DOHH2 (cell line): ENCODE results near the gene PRKAG1.

ENCODE experiments used
- EZH2phosphoT487 ChIP-seq: fragments of 200-600 bp; sonication (generic); IDR thresholded peaks from 2 replicates; pipeline ENCODE4 v1.6.1; 2017; ENCODE audit warnings: borderline replicate concordance, mild to moderate bottlenecking, antibody characterized with exemption, low read length, moderate library complexity, mixed read lengths
- TF ChIP-seq, protein P1 (sequence below): fragments of 200-600 bp; sonication (generic); IDR thresholded peaks from one replicate; pipeline ENCODE4 v1.5.1; 2014; ENCODE audit warnings: antibody characterized with exemption, mild to moderate bottlenecking, low read depth, low read length; ENCODE audit not compliant: poor library complexity, severe bottlenecking

DNA sequence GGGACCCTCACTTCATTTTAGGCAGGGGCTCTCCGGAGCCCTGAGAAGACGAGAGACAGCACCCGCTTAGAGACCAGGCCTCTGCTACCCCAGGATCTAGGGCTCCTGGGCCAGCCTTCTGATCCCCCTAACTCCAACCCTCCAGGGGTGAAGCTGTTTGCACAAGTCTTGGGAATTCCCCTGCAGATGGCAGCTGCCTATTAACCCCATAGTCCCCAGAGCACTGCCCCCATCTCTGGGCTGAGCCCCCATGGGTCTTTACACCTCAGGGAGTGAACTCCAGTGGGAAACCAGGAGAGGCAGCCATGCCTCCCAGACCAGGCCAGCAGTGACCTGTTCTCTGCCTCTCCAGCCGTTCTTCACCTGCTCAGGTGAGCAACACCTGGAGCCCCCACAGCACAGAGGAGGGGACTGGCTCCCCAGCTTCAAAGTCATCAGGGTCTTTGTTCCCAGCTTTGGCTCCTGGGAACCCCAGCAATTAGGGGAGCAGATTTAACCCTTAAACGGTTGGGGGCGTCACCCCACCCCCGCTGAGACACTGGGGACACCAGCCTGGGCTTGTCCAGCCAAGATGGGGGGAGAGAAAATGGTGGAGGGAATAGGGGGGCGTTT lies 49.3 kb downstream of the PRKAG1 start:
- TF ChIP-seq, protein P1, sequence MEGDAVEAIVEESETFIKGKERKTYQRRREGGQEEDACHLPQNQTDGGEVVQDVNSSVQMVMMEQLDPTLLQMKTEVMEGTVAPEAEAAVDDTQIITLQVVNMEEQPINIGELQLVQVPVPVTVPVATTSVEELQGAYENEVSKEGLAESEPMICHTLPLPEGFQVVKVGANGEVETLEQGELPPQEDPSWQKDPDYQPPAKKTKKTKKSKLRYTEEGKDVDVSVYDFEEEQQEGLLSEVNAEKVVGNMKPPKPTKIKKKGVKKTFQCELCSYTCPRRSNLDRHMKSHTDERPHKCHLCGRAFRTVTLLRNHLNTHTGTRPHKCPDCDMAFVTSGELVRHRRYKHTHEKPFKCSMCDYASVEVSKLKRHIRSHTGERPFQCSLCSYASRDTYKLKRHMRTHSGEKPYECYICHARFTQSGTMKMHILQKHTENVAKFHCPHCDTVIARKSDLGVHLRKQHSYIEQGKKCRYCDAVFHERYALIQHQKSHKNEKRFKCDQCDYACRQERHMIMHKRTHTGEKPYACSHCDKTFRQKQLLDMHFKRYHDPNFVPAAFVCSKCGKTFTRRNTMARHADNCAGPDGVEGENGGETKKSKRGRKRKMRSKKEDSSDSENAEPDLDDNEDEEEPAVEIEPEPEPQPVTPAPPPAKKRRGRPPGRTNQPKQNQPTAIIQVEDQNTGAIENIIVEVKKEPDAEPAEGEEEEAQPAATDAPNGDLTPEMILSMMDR, result no peak
- no peak; the same call in 1 of the 2 replicates for TF ChIP-seq EZH2phosphoT487
